GM23338 (cell line): Measurements from ENCODE around the gene CLEC1B. TPM values are rescaled to one million over a fixed set of nuclear protein-coding genes. Genes with fewer than 3 reads are reported as not detected.

Source experiments
- ATAC-seq: fragments of 200-7000 bp; cut with Tn5 transposase; 3 replicates; pipeline ENCODE4 v1.9.1; 2020
- DNase-seq: peaks from one replicate; pipeline ENCODE4 v3.0.0-alpha.2; 2015; ENCODE audit warnings: low spot score
- H2AFZ ChIP-seq: fragments of 200-600 bp; sonication (generic); 2 replicates; pipeline ENCODE4 v1.8.0; 2016; ENCODE audit warnings: antibody characterized with exemption, mild to moderate bottlenecking, moderate library complexity
- H3F3A ChIP-seq: fragments of 200-600 bp; sonication (generic); replicated peaks from 2 replicates; pipeline ENCODE4 v1.8.0; 2017; ENCODE audit warnings: antibody characterized with exemption, mixed run types, low read depth
- H3K27ac ChIP-seq: fragments of 200-600 bp; sonication (generic); 2 replicates; pipeline ENCODE4 v1.6.1; 2016; ENCODE audit warnings: low read depth
- H3K27me3 ChIP-seq: fragments of 200-600 bp; sonication (generic); 2 replicates; pipeline ENCODE4 v1.8.0; 2016; ENCODE audit warnings: mild to moderate bottlenecking, mixed run types, moderate library complexity; ENCODE audit not compliant: insufficient read depth
- H3K36me3 ChIP-seq: fragments of 200-600 bp; sonication (generic); 2 replicates; pipeline ENCODE4 v1.8.0; 2016; ENCODE audit warnings: mild to moderate bottlenecking; ENCODE audit not compliant: insufficient read depth
- H3K4me1 ChIP-seq: fragments of 200-600 bp; sonication (generic); 2 replicates; pipeline ENCODE4 v1.8.0; 2016; ENCODE audit warnings: mild to moderate bottlenecking, moderate library complexity; ENCODE audit not compliant: insufficient read depth
- H3K4me2 ChIP-seq: fragments of 200-600 bp; sonication (generic); 2 replicates; pipeline ENCODE4 v1.7.1; 2017; ENCODE audit warnings: mixed run types
- H3K4me3 ChIP-seq: fragments of 200-600 bp; sonication (generic); 2 replicates; pipeline ENCODE4 v1.6.1; 2016; ENCODE audit warnings: mixed run types
- H3K79me2 ChIP-seq: fragments of 200-600 bp; sonication (generic); replicated peaks from 2 replicates; pipeline ENCODE4 v1.8.0; 2017; ENCODE audit warnings: mild to moderate bottlenecking; ENCODE audit not compliant: insufficient read depth
- H3K9me2 ChIP-seq: fragments of 200-600 bp; sonication (generic); 2 replicates; pipeline ENCODE4 v1.8.0; 2017; ENCODE audit not compliant: insufficient read depth
- H4K20me1 ChIP-seq: fragments of 200-600 bp; sonication (generic); replicated peaks from 2 replicates; pipeline ENCODE4 v1.8.0; 2017; ENCODE audit warnings: mild to moderate bottlenecking; ENCODE audit not compliant: insufficient read depth
- H3K27ac Mint-ChIP-seq: 2 replicates; pipeline ENCODE4 v1.8.0; 2020; ENCODE audit warnings: inconsistent platforms, mild to moderate bottlenecking, moderate library complexity, mixed read lengths
- H3K27me3 Mint-ChIP-seq: 3 replicates; pipeline ENCODE4 v1.8.0; 2022; ENCODE audit warnings: low read depth, mild to moderate bottlenecking, moderate library complexity, mixed read lengths, inconsistent platforms; ENCODE audit not compliant: insufficient read depth, poor library complexity
- H3K36me3 Mint-ChIP-seq: 3 replicates; pipeline ENCODE4 v1.8.0; 2021; ENCODE audit warnings: low read depth, mild to moderate bottlenecking, inconsistent platforms, moderate library complexity, mixed read lengths
- H3K4me1 Mint-ChIP-seq: 3 replicates; pipeline ENCODE4 v1.8.0; 2020; ENCODE audit warnings: mild to moderate bottlenecking, inconsistent platforms, mixed read lengths
- H3K4me3 Mint-ChIP-seq: 3 replicates; pipeline ENCODE4 v1.8.0; 2021; ENCODE audit warnings: moderate library complexity, mild to moderate bottlenecking, inconsistent platforms, mixed read lengths
- H3K9me3 Mint-ChIP-seq: 3 replicates; pipeline ENCODE4 v1.8.0; 2020; ENCODE audit warnings: moderate library complexity, mild to moderate bottlenecking, inconsistent platforms, mixed read lengths
- CREB1 ChIP-seq: fragments of 250-450 bp; sonication (Bioruptor Pico); IDR thresholded peaks from 2 replicates; pipeline ENCODE4 v1.5.0; 2020; ENCODE audit warnings: low read depth, mild to moderate bottlenecking, moderate library complexity
- EZH2 ChIP-seq: fragments of 200-600 bp; sonication (generic); IDR thresholded peaks from one replicate; pipeline ENCODE4 v1.8.0; 2017; ENCODE audit warnings: antibody characterized with exemption, mild to moderate bottlenecking, low read depth; ENCODE audit not compliant: unreplicated experiment
- EZH2phosphoT487 ChIP-seq: fragments of 200-600 bp; sonication (generic); IDR thresholded peaks from one replicate; pipeline ENCODE4 v1.8.1; 2018; ENCODE audit warnings: antibody characterized with exemption; ENCODE audit not compliant: unreplicated experiment
- JUNB ChIP-seq: IDR thresholded peaks from one replicate; pipeline ENCODE4 v1.6.1; 2016; ENCODE audit warnings: antibody characterized with exemption; ENCODE audit not compliant: unreplicated experiment
- NANOG ChIP-seq: IDR thresholded peaks from 2 replicates; pipeline ENCODE4 v1.6.1; 2016; ENCODE audit warnings: antibody characterized with exemption, borderline replicate concordance
- STAT1 ChIP-seq: IDR thresholded peaks from one replicate; pipeline ENCODE4 v1.6.1; 2016; ENCODE audit warnings: antibody characterized with exemption; ENCODE audit not compliant: unreplicated experiment
- ZNF114 ChIP-seq: fragments of 250-450 bp; sonication (Bioruptor Pico); IDR thresholded peaks from 2 replicates; pipeline ENCODE4 v1.5.0; 2020; ENCODE audit warnings: mild to moderate bottlenecking, moderate library complexity
- ZNF331 ChIP-seq: fragments of 250-450 bp; sonication (Bioruptor Pico); IDR thresholded peaks from 2 replicates; pipeline ENCODE4 v1.5.0; 2020; ENCODE audit warnings: low read depth, mild to moderate bottlenecking, moderate library complexity
- polyA plus RNA-seq: library from polyadenylated mRNA; unstranded; fragments of >200 nt; fragmentation: Nextera tagmentation; extraction: Ambion mirVana; gene quantifications from 2 replicates; pipeline ENCODE4 v1.2.1, GENCODE V29; 2016
- total RNA-seq: library from RNA; depleted of rRNA; stranded (reverse); fragments of >200 nt; shearing (Covaris generic); gene quantifications from 2 replicates; pipeline ENCODE4 v1.2.3, GENCODE V29; 2014
- TF ChIP-seq, protein P1 (sequence below), 2 experiments: fragments of 200-600 bp in 1 of 2; sonication (generic) in 1 of 2; conservative IDR thresholded peaks; 2 replicates each; pipeline versions ENCODE4 v1.5.1 to v1.6.1; 2016 to 2017; ENCODE audit warnings: antibody characterized with exemption in 2 of 2, low read depth in 2 of 2, mild to moderate bottlenecking in 2 of 2, moderate library complexity in 1 of 2
- TF ChIP-seq, protein P2 (sequence below): IDR thresholded peaks from one replicate; pipeline ENCODE4 v1.6.1; 2018; ENCODE audit warnings: antibody characterized with exemption; ENCODE audit not compliant: unreplicated experiment
- TF ChIP-seq, protein P3 (sequence below): IDR thresholded peaks from 2 replicates; pipeline ENCODE4 v1.6.1; 2016; ENCODE audit warnings: antibody characterized with exemption

CLEC1B gene
- total and polyA plus RNA-seq, 2 experiments from 2014 or later = not detected

DNA sequence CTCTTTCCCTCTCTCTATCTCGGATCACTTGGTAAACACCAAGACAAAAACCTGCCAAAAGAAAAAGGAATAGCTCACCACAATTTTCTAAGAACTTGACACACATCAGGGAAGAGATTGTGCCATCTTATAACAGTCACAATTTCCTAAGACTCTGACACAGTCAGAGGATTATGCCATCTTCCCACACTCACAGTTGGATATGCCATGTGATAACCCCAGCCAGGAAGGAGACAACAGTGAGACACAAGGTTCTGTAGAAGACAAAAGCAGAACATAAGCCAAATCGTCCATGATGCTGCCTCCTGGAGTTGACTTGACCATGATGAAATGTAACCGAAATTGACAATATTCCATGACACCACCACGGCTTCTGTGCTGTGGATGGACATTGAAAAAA, 28.8 kb upstream of the CLEC1B start (continued):
- TF ChIP-seq NANOG (no peak), STAT1 (no peak), ZNF114 (CRISPR knock-in tag) (no peak), EZH2phosphoT487 (no peak), CREB1 (CRISPR knock-in tag) (no peak), ZNF331 (CRISPR knock-in tag) (no peak), EZH2 (no peak)
- TF ChIP-seq, protein P1, sequence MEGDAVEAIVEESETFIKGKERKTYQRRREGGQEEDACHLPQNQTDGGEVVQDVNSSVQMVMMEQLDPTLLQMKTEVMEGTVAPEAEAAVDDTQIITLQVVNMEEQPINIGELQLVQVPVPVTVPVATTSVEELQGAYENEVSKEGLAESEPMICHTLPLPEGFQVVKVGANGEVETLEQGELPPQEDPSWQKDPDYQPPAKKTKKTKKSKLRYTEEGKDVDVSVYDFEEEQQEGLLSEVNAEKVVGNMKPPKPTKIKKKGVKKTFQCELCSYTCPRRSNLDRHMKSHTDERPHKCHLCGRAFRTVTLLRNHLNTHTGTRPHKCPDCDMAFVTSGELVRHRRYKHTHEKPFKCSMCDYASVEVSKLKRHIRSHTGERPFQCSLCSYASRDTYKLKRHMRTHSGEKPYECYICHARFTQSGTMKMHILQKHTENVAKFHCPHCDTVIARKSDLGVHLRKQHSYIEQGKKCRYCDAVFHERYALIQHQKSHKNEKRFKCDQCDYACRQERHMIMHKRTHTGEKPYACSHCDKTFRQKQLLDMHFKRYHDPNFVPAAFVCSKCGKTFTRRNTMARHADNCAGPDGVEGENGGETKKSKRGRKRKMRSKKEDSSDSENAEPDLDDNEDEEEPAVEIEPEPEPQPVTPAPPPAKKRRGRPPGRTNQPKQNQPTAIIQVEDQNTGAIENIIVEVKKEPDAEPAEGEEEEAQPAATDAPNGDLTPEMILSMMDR (conservative IDR thresholded peaks at IDR 0.05; ENCODE audit: low read depth in 2 of 2) = no peak

DNA sequence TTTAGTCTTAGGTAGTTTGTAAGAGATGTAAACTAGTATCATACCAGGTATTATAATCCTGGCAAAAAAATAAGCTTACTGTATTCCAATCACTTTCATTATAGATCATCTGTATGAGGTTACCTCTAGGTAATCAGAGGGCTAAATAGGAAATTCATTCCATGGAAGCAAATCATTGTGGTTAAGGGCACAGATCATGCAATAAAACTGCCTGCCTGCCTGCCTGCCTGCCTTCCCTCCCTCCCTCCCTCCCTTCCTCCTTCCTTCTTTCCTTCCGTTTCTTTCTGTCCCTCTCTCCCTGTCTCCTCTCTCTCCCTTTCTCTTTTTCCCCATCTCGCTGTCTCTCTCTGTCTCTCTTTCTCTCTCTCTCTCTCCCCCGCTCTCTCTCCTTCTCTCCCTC, 28.4 kb upstream of the CLEC1B start:
- Histone ChIP-seq H2AFZ (peak overlapping the region; percentile 97), H3K4me3 (no peak overlapping the region), H3K4me1 (no peaks in the 10 kb centered on the region), H3K27ac (no peak overlapping the region), H3F3A (no peaks in the 10 kb centered on the region), H3K36me3 (no peaks in the 10 kb centered on the region), H3K9me2 (peaks cover 12% of the 10 kb centered on the region; the same call in 1 of the 2 replicates), H3K27me3 (no peaks in the 10 kb centered on the region), H3K4me2 (no peak overlapping the region), H3K79me2 (no peaks in the 10 kb centered on the region), H4K20me1 (no peaks in the 10 kb centered on the region)
- ATAC-seq (no peak), DNase-seq (no peak)
- peaks cover 11% of the 10 kb centered on the region; the same call in 2 of the 3 replicates for H3K4me1 Mint-ChIP-seq
- H3K27ac Mint-ChIP-seq = no peak overlapping the region
- no peaks in the 10 kb centered on the region; the same call in 2 of the 3 replicates for H3K36me3 Mint-ChIP-seq
- H3K27me3 Mint-ChIP-seq = no peaks in the 10 kb centered on the region
- no peak overlapping the region for H3K4me3 Mint-ChIP-seq
- H3K9me3 Mint-ChIP-seq = peaks cover 9% of the 10 kb centered on the region; the same call in 2 of the 3 replicates
- TF ChIP-seq, protein P2, sequence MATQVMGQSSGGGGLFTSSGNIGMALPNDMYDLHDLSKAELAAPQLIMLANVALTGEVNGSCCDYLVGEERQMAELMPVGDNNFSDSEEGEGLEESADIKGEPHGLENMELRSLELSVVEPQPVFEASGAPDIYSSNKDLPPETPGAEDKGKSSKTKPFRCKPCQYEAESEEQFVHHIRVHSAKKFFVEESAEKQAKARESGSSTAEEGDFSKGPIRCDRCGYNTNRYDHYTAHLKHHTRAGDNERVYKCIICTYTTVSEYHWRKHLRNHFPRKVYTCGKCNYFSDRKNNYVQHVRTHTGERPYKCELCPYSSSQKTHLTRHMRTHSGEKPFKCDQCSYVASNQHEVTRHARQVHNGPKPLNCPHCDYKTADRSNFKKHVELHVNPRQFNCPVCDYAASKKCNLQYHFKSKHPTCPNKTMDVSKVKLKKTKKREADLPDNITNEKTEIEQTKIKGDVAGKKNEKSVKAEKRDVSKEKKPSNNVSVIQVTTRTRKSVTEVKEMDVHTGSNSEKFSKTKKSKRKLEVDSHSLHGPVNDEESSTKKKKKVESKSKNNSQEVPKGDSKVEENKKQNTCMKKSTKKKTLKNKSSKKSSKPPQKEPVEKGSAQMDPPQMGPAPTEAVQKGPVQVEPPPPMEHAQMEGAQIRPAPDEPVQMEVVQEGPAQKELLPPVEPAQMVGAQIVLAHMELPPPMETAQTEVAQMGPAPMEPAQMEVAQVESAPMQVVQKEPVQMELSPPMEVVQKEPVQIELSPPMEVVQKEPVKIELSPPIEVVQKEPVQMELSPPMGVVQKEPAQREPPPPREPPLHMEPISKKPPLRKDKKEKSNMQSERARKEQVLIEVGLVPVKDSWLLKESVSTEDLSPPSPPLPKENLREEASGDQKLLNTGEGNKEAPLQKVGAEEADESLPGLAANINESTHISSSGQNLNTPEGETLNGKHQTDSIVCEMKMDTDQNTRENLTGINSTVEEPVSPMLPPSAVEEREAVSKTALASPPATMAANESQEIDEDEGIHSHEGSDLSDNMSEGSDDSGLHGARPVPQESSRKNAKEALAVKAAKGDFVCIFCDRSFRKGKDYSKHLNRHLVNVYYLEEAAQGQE = no peak
- TF ChIP-seq EZH2 = no peak
- no peak for TF ChIP-seq NANOG
- TF ChIP-seq JUNB = no peak
- TF ChIP-seq, protein P1 (conservative IDR thresholded peaks at IDR 0.05; ENCODE audit: low read depth in 2 of 2) = no peak
- TF ChIP-seq, protein P3, sequence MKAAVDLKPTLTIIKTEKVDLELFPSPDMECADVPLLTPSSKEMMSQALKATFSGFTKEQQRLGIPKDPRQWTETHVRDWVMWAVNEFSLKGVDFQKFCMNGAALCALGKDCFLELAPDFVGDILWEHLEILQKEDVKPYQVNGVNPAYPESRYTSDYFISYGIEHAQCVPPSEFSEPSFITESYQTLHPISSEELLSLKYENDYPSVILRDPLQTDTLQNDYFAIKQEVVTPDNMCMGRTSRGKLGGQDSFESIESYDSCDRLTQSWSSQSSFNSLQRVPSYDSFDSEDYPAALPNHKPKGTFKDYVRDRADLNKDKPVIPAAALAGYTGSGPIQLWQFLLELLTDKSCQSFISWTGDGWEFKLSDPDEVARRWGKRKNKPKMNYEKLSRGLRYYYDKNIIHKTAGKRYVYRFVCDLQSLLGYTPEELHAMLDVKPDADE = no peak
- no peak for TF ChIP-seq ZNF331 (CRISPR knock-in tag)
- no peak for TF ChIP-seq CREB1 (CRISPR knock-in tag)
